ENCODE data around the gene SPINT2. TPM values are rescaled to one million over a fixed set of nuclear protein-coding genes. Genes with fewer than 3 reads are reported as not detected.

SPINT2 gene
- total RNA-seq, 3 donors from 2014 or later (not counting 1 experiment from before 2014, with no cell fraction given), result 2.7 to 13.7 (median 6.9) TPM

DNA sequence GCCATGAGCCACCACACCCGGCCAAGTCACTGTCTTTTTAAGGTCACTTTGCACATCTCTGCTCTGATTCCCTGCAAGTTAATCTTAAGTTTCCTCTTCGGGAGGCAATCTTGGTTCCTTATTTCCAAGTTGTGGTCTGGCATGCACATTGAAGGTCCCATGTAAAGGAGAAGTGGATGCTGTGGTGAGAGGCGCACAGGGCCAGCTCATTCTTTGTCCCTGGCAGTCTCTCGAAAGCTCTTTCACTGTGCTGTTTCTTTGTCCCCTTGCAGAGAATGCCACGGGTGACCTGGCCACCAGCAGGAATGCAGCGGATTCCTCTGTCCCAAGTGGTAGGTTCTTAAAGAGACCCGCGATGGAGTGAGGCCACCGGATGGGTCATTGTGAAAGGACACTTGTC lies 23.2 kb downstream of the SPINT2 start:
- Histone ChIP-seq H3K27me3 (ENCODE audit: control insufficient read depth, insufficient read depth, low read length) (no peaks in the 10 kb centered on the region), H3K4me3 (ENCODE audit: low read length) (no peak overlapping the region), H3K36me3 (ENCODE audit: control insufficient read depth, insufficient read depth, low read length) (no peaks in the 10 kb centered on the region), H3K27ac (ENCODE audit: low read length) (no peak overlapping the region), H3K4me1 (ENCODE audit: control insufficient read depth, insufficient read depth, low read length) (peaks cover 9% of the 10 kb centered on the region), H3K9me3 (ENCODE audit: control insufficient read depth, insufficient read depth, low read length) (no peaks in the 10 kb centered on the region)
- intact Hi-C loops (cut with micrococcal nuclease), result no loop called here
- 74% methylated on average over 9 of the region's 9 CpGs for whole genome bisulfite sequencing (ENCODE audit: insufficient coverage)
- H3K27ac Mint-ChIP-seq, result no peak overlapping the region
- H3K9me3 Mint-ChIP-seq, result no peaks in the 10 kb centered on the region
- no peak for TF ChIP-seq CTCF (IDR thresholded peaks at IDR 0.05)
- DNase-seq (no peak), ATAC-seq (no peak)
- H3K4me3 Mint-ChIP-seq, result no peak overlapping the region
- H3K4me1 Mint-ChIP-seq, result no peaks in the 10 kb centered on the region
- H3K27me3 Mint-ChIP-seq (ENCODE audit: low read depth in 2 of 2), result no peaks in the 10 kb centered on the region
- H3K36me3 Mint-ChIP-seq, result no peaks in the 10 kb centered on the region

GRCh38 chr19:38288123-38288855 lies 23.9 kb downstream of the SPINT2 start:
- no peak for DNase-seq
- WGBS (ENCODE audit: insufficient coverage), result 94% methylated on average over 16 of the region's 16 CpGs
- no peak for ATAC-seq
- Histone ChIP-seq H3K9me3 (ENCODE audit: control insufficient read depth, insufficient read depth, low read length) (no peaks in the 10 kb centered on the region), H3K27me3 (ENCODE audit: control insufficient read depth, insufficient read depth, low read length) (no peaks in the 10 kb centered on the region), H3K4me3 (ENCODE audit: low read length) (no peak overlapping the region), H3K36me3 (ENCODE audit: control insufficient read depth, insufficient read depth, low read length) (no peaks in the 10 kb centered on the region), H3K27ac (ENCODE audit: low read length) (no peak overlapping the region), H3K4me1 (ENCODE audit: control insufficient read depth, insufficient read depth, low read length) (peaks cover 9% of the 10 kb centered on the region)
- H3K9me3 Mint-ChIP-seq, result no peaks in the 10 kb centered on the region
- no peaks in the 10 kb centered on the region for H3K27me3 Mint-ChIP-seq (ENCODE audit: low read depth in 2 of 2)
- H3K4me1 Mint-ChIP-seq, result no peaks in the 10 kb centered on the region
- H3K27ac Mint-ChIP-seq, result no peak overlapping the region
- no peak for TF ChIP-seq CTCF (IDR thresholded peaks at IDR 0.05)
- H3K36me3 Mint-ChIP-seq, result no peaks in the 10 kb centered on the region
- intact Hi-C loops (cut with micrococcal nuclease), result no loop called here
- no peak overlapping the region for H3K4me3 Mint-ChIP-seq

DNA sequence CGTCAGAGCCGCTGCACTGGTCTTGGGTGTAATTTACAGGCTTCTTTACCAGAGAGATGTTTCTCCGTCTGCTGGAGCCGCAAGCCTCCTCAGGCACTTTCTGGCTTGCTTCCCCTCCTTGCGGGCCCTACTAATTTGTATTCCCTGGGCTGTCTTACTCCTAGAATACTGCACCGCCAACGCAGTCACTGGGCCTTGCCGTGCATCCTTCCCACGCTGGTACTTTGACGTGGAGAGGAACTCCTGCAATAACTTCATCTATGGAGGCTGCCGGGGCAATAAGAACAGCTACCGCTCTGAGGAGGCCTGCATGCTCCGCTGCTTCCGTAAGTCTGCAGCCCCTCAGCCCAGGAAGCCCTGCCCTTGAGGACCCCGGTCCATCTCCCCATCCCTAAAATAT lies 25.6 kb downstream of the SPINT2 start:
- no peaks in the 10 kb centered on the region for H3K36me3 Mint-ChIP-seq

More for the DNA sequence above, 25.6 kb downstream of the SPINT2 start:
- ATAC-seq (no peak), DNase-seq (no peak)
- no peaks in the 10 kb centered on the region for H3K27me3 ChIP-seq (ENCODE audit: control insufficient read depth, insufficient read depth, low read length)
- no peaks in the 10 kb centered on the region for H3K9me3 ChIP-seq (ENCODE audit: control insufficient read depth, insufficient read depth, low read length)
- no peak for TF ChIP-seq CTCF (IDR thresholded peaks at IDR 0.05)
- Mint-ChIP-seq H3K27me3 (ENCODE audit: low read depth in 2 of 2) (no peaks in the 10 kb centered on the region), H3K27ac (no peak overlapping the region), H3K4me3 (no peak overlapping the region), H3K4me1 (no peaks in the 10 kb centered on the region), H3K9me3 (no peaks in the 10 kb centered on the region)
- intact Hi-C loops (cut with micrococcal nuclease), result no loop called here
- H3K4me1 ChIP-seq (ENCODE audit: control insufficient read depth, insufficient read depth, low read length), result peaks cover 9% of the 10 kb centered on the region
- no peak overlapping the region for H3K27ac ChIP-seq (ENCODE audit: low read length)
- no peak overlapping the region for H3K4me3 ChIP-seq (ENCODE audit: low read length)
- H3K36me3 ChIP-seq (ENCODE audit: control insufficient read depth, insufficient read depth, low read length), result no peaks in the 10 kb centered on the region
- 96% methylated on average over 15 of the region's 15 CpGs for WGBS (ENCODE audit: insufficient coverage)

Measured in natural killer cell (primary cell).